Vagina (tissue), 2 donors: ENCODE measurements around the gene VAV1.

Source experiments
- CTCF ChIP-seq, 3 experiments: fragments of 450-650 bp in 2 of 3; fragments of 200-600 bp in 1 of 3; sonication (generic) in 1 of 3; IDR thresholded peaks; one replicate each; pipeline ENCODE4 v1.5.1; 2017 to 2019; ENCODE audit warnings: antibody characterized with exemption in 3 of 3, mild to moderate bottlenecking in 2 of 3, moderate library complexity in 2 of 3
- POLR2AphosphoS5 ChIP-seq, 2 donors: sonication (generic); formaldehyde crosslinking; IDR thresholded peaks; one replicate each; pipeline ENCODE4 v1.9.0; 2017; ENCODE audit warnings: antibody characterized with exemption in 2 of 2, mild to moderate bottlenecking in 2 of 2, low read depth in 1 of 2; ENCODE audit not compliant: insufficient read depth in 1 of 2

- TF ChIP-seq CTCF (IDR thresholded peaks at IDR 0.05) (no peak), POLR2AphosphoS5 (IDR thresholded peaks at IDR 0.05; ENCODE audit: insufficient read depth in 1 of 2, low read depth in 1 of 2) (no peak)
Observed at GRCh38 chr19:6812612-6813011, 40.1 kb downstream of the VAV1 start.
